CD4-positive, alpha-beta T cell treated with Interleukin-17A for 1 hour (primary cell): Measurements from ENCODE around the gene HNF1A.
"Not testable (repeated sequence)": the region's sequence is repeated elsewhere in the genome, so short reads cannot be mapped to it uniquely, and the experiment has no call there.

ENCODE experiments used
- DNase-seq: peaks from one replicate; pipeline ENCODE4 v3.0.0-alpha.2; 2020

Gene HNF1A

DNA sequence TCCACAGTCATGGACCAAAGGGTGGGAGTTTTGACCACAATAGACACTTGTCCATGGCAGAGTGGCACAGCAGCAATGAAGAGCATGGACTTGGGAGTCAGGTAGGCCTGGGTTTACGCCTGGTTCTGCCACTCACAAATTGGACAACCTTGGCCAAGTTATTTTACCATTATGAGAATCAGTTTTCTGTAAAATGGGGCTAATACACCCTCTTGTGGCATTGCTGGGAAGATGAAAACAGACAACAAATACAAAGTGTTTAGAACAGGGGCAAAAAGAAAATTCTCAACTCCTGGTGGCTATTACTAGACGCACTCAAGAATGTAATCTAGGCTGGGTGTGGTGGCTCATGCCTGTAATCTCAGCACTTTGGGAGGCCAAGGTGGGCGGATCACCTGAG is 35.4 kb downstream of the HNF1A start:
- DNase-seq: no peak

DNA sequence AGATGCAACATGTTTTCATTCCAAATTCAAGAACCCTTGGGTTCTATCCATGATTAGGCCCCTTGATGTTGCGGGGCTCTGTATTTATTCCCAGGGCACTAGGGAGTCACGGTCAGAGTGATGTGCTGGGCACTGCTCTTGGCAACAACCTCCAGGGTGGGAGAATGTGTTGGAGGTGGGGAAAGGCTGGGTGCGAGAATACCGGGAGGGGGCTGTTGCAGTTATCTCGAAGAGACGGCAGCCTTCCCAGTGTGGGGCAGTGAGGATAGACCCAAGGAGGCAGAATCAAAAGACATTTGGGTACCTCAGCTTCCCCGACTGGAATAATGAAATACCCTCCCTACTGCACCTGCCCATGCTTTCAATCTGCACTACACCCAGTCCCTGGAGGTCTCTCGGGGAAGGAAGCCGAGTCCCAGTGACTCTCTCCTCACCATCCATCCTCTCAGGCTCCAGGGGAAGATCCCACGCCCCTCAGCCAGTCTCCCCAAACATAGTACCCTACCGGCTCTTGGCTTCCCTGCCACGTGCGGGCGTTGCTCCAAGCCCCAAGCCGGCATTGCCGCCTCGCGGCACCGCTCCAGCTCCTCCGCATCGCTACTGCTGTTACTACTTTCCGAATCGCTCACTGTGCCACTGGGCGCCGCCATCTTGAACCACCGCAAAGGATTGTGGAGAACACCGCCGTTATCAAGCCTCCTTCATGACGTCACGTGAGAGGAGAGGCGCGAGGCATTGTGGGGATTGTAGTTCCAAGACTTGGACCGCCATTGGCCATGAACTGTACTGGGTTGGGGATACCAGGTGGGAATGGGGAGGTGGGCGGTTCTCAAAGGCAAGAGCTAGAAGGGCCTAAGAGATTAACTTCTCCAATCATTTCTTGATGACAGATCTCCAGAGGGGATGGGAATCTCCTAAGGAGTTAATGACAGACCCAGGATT is 37.8 kb downstream of the HNF1A start, which contains the start of gene C12orf43:
C12orf43 (minus strand) TSS at position 663 of the 942 bp plus-strand sequence; CDS start at position 650, 13 bp downstream.
- peak; percentile 94 for DNase-seq

GRCh38 chr12:121017966-121018491 is 39.7 kb downstream of the HNF1A start:
- no peak for DNase-seq

GRCh38 chr12:121018860-121019617 is 40.7 kb downstream of the HNF1A start:
- no peak for DNase-seq

GRCh38 chr12:121021754-121022153 is 43.4 kb downstream of the HNF1A start:
- no peak for DNase-seq

DNA sequence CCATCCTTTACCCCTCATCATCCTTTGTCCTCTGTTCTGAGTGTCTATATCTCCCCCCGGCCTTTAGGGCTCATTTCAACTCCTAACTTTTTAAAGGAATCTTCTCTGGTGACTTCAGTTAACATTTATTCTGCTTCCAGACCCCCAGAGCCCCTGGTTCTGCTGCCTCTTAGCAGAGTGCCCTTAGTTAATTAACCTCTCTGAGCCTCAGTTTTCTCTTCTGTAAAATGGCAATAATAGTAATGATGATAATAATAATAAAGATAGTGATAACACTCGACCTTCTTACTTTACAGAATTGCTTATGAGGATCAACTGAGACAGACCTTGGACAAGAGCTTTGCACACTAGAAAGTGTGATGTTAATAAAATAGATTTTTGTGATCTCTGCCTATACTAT is 44.4 kb downstream of the HNF1A start:
- DNase-seq: no peak

- no peak for DNase-seq
Measured at GRCh38 chr12:121023799-121024198, 45.5 kb downstream of the HNF1A start.

- no peak for DNase-seq
Measured at GRCh38 chr12:121025442-121026226, 47.3 kb downstream of the HNF1A start.

DNA sequence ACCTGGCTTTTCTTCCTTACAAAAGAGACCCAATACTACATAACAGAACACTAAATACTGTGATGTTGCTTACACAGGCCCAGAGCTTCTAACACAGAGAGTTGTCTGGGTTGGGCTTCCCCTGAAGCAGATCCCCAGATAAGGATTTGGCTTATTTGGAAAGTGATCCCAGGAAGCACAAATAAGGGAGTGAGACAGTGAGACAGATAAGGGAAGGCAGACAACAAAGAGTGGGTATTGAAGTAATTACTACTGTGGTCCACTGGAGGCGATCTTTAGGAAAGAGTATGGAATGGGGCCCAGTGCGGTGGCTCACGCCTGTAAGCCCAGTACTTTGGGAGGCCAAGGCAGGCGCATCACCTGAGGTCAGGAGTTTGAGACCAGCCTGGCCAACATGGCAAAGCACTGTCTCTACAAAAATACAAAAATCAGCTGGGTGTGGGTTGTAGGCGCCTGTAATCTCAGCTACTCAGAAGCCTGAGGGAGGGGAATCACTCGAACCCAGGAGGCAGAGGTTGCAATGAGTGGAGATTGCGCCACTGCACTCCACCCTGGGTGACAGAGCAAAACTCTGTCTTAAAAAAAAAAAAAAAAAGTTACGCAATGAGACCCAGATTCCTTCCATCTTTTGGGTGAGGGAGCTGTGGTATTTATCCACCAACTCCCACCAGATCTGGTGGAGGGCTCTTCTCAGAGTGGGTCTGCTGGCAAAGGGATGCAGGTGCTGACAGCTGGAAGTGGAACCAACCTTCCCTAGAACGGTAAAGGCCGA is 48.1 kb downstream of the HNF1A start:
- DNase-seq: no peak

DNA sequence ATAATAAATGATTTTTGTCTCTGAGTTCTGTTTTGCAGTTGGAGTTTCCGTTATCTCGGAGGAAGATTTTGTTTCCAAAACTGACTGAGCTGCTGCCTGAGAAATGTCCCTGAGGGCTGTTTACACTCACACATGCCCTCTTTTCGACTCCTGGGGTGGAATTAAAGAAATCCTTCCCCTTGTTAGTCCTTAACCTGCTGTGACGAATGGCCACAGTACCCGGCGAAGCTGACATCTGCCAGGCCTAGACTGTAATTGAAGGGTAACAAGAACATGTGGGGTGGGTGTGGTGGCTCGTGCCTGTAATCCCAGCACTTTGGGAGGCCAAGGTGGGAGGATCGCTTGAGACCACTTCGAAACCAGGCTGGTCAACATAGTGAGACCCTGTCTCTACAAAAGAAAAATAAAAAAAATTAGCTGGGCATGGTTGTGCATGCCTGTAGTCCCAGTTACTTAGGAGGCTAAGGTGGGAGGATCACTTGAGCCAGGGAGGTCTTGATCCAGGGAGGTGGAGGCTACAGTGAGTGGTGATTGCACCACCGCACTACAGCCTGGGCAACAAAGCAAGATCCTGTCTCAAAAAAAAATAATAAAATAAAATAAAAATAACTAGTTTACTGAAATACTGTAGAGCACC is 52.4 kb downstream of the HNF1A start:
- DNase-seq: no peak

- DNase-seq: peak; percentile 82
Measured at GRCh38 chr12:121033625-121034349, 55.4 kb downstream of the HNF1A start.

DNA sequence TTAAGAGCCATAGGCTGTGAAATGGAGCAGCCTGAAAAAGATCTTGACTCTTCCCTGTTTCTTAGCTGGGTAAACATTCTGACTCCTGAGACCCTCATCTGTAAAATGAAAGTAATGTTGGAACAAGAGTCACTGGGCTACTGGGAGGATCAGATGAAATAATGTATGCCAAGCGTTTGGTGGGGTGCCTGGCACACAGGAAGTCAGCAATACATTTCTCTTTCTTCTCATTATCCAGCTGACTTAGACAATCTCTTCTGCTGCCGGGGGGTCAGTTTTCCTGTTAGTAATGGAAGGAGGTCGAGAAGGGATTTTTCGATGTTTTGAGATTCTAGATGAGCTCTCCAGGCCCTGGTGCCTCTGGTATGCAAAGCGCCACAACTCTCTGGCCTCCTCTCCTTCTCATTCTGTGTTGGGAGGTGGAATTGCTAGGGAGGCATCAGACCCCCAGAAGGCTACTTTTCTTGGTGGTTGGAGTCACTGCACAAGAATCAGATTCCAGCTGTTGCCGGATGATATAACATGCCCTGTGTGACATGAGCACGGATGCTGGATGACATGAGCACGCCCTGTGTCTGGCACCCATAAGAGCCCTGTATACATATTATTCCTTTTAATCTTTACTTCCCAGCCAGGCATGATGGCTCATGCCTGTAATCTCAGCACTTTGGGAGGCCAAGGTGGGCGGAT is 56.4 kb downstream of the HNF1A start:
- no peak for DNase-seq

DNA sequence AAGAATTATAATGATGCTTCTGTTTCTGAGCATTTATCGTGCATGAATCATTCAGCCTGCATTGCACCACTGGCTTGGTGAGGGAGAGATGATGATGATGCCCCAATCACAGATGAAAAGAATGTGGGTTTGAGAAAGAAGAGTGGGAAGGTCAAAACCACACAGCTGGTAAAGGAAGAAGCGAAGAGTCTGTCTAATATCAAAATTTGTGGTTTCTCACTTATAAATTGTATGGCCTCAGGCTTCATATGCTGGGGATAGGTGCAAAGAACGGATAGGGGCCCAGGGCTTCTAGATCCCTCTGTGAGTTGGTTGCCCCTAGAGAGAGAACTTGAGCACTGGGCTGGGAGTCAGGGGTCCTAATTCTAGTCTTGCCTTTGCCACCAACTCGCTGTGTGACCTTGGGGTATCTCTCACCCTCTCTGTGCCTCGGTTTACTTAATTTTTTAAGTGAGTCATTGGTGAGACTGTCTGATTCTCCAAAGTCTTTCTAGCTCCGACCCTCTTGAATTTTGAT is 58.5 kb downstream of the HNF1A start:
- peak; percentile 72 for DNase-seq

DNA sequence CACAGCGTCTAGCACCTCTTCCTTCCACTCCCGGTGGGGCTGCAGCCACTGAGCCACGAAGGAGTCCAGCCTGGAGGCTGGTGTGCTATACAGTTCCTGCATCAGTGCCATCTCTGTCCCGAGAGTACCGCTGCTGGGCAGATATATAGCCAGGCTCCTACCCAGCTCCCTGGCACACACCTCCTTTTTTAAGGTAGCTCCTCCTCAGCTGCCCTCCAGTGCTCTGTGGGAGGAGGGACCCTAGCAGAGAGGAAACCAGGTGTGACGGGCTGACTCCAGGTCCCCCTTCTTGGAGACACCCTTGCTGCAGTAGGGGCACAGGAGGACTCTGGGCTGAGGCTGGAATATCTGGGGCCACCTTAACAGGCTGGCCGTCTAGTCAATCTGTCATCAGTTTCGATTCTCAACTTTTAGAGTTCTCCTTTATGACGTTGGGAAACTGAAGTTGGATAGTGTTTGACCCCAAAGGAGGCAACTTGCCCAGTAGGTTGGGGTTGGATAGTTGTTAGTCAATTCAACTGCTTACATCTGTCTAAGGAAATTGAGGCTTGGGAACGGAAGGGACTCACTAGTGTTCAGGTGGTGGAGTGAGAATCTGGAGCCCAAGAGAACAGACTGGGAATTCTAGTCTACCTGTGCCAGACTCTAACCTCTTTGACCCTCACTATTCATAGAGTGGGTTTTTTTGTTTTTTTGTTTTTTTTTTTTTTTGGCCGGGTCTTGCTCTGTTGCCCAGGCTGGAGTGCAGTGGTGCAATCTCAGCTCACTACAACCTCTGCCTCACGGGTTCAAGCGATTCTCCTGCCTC is 60.7 kb downstream of the HNF1A start, which contains the start of gene OASL:
OASL (minus strand) TSS at position 386 of the 808 bp plus-strand sequence; CDS start at position 111, 275 bp downstream.
- peak; percentile 87 for DNase-seq

DNA sequence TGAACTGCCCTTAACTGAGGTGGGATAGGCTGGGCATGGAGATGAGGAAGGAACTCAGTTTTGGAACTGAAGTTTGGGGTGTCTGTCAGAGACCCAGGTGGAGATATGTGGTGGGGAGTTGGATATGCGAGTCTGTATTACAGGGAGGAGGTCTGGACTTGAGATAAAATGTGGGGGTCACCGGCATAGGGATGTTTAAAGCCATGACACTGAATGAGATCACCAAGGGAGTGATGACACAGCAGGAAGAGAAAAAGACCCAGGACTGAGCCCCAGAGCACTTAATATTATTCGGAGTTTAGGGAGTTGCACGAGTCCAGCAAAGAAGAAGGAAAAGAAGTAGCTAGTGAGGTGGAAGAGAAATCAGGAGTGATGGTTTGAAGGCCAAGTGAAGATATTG is 64.7 kb downstream of the HNF1A start:
- no peak for DNase-seq

DNA sequence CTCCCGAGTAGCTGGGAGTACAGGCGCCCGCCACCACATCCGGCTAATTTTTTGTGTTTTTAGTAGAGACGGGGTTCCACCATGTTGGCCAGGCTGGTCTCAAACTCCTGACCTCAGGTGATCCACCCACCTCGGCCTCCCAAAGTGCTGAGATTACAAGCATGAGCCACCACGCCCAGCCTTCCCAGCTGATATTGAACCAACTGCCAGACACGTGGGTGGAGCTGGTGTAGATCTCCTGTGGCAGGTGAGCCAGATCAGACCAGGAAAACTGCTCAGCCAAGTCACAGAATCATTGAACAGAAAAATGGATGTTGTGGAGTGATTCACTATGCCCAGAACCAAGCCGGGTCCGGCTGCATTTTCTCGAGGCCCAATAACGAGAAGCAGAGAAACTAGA is 69.1 kb downstream of the HNF1A start:
- DNase-seq: not testable (repeated sequence)

- DNase-seq: peak; percentile 33
Measured at GRCh38 chr12:121048442-121048841, 70.1 kb downstream of the HNF1A start.

DNA sequence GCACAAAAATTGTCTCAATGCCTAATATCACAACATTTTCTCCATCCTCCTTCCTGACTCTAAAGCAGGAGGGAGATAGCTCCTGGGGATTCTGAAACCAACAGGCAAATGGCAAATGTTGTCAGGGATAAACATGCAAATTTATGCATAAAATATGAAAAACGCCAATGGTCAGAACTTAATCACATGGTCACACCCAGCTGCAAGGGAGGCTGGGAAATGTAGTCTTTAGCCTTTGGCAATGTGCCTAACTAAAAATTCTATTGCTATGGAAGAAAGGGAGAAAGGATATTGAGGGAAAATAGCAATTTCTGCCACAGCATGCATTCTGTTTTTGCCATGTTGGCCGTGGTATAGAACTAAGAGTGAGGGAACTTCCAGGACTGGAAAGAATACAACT is 72.4 kb downstream of the HNF1A start:
- no peak for DNase-seq
